ENCODE measurements around the gene MCU.
"Not testable (repeated sequence)": the region's sequence is repeated elsewhere in the genome, so short reads cannot be mapped to it uniquely, and the experiment has no call there.

MCU gene

DNA sequence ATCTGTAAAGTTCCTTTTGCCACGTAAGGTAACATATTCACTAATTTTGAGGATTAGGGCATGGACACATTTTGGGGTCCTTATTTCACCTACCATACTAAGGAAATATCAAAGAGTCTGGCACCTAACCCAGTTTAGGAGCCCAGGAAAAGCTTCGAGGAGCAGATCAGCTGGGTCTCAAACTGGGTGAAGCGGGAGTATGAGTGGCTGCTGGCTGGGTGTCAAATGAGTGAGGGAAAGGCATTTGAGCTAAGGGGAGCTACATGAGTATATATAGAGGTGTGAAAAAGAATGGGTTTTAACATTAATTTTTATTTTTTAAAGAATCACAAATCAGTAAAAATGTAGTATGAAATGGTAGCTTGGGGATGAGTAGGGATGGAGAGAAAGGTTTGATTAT, 71.3 kb downstream of the MCU start:
- no peak for DNase-seq

DNA sequence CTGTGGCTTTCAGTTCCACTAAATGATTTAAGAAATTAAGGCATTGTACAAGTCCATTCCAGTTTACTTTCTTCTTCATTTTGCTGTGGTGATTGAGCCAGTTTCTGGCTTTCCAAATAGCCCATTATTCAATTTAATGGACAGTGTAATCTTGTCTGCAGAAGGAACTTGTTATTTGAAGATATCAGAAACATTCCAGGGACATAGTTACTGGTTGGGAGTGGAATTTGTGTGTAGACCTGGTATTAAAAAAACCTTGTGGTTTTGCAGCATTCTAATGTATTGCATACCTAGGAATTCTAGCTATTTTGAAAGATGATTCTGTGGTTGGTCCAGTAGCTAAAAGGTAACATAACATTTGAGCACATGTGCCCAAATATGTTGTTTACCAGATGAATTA, 72.2 kb downstream of the MCU start:
- no peak for DNase-seq

DNA sequence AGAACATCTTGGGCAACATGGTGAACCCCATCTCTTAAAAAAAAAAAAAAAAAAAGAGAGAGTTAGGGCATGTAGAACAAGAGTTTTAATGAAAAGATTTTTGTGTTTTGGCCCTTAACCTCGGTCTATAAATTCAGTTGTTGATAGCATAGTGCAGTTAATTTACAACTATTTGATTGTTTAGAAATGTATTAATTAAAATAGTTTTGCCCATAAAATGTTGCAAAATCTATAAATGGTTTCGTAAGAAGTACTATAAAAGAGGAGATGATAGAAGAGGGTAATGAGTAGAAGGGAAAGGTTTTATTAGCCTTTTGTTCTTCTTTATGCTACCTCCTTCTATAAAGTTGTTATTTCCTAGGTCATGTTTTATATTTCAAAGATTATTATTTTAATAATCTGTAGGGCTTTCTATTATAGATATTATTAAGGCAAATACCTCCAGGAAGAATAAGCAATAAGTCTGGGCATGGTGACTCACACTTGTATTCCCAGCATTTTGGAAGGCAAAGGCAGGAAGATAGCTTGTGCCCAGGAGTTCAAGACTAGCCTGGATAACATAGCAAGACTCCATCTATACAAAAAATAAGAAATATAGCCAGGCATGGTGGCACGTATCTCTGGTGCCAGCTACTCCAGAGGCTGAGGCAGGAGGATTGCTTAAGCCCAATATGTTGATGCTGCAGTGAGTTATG, 73.3 kb downstream of the MCU start:
- no peak for DNase-seq

DNA sequence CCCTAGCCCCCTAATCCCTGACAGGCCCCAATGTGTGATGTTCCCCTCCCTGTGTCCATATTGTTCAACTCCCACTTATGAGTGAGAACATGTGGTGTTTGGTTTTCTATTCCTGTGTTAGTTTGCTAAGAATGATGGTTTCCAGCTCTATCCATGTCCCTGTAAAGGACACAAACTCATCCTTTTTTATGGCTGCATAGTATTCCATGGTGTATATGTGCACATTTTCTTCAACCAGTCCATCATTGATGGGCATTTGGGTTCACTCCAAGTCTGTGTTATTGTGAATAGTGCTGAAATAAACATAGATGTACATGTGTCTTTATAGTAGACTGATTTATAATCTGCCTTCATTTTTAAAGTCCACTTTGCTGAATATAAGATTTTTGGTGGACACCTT, 79.3 kb downstream of the MCU start:
- DNase-seq, result not testable (repeated sequence)

DNA sequence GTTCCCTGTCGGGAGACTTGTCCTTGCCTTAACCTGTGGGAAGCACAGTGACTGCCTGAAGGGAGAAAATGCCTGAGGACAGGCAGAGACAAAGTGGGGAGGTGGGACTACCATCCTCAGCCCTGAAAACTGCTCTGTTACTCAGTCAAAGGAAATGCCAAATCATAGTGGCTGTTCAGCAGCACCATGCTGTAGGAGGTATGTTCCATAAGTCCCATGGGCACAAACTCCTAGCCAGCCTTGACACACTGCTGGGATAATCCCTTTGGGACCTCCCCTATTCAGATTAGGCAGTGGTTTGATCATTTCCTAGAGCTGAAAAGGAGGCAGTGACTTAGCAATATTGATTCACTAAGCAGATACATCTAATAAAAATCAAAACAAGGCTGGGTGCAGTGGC, 80.1 kb downstream of the MCU start:
- no peak for DNase-seq

DNA sequence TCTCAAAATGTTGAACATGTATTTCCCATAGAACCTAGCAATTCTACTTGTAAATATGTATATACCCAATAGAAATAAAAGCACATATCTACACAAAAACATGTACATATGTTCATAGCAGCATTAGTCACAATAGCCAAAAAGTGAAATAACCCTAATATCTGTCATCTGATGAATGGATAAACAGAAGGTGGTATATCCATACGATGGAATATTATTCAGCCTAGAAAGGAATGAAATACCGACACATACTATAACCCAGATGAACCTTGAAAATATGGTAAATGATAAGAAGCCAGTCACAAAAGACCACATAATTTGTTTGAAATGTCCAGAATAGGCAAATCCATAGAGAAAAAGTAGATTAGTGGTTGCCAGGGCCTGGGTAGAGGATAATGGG, 87.9 kb downstream of the MCU start:
- DNase-seq, result no peak

DNA sequence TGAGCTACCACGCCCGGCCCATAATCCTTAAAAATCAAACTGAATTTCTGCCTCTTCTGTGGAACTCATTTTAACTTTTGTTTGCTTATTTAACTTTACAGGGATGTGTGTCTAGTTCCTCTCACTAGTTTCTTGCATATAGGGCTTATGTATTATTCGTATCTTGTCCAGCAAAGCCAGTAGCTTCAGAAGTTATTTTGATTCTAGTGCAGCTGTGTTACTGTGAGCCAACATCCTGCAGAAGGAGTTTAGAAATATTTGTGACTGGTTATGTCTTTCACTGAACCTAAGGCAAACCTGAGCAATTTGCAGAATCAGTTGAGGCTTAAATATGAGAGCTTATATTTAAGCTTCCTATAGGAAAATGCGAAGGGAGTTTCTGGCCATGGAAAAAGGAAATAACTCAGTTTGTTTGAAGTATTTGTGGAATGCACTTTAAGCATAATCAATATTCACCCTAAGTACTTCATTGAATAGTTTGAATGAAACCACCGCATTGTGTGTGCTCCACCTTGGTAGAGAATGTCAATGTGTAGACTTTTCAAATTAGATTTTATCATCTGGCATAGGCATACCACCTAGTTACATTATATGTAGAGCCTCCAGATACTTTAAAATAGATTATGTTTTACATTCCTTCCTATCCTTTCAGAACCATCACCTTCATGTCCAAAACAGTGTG, 90.8 kb downstream of the MCU start:
- no peak for DNase-seq

DNA sequence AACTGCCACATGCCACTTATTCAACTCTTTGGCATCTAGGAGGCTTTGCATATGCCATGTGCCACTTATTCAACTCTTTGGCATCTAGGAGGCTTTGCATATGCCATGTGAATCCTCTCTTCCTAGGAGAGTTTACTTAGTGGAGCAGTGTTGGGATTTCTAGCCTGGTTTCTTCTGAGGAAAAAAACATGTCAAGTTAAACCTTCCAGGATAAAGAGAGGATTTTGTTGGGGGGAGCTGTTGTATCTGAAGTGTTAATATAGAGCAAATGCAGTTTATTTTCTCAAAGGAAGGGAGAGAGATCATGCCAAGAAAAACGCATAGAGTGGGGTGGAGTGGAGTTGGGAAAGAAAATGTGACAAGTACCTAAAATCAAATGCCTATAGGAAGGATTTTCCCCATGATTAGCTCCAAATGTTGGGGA, 91.5 kb downstream of the MCU start:
- no peak for DNase-seq

DNA sequence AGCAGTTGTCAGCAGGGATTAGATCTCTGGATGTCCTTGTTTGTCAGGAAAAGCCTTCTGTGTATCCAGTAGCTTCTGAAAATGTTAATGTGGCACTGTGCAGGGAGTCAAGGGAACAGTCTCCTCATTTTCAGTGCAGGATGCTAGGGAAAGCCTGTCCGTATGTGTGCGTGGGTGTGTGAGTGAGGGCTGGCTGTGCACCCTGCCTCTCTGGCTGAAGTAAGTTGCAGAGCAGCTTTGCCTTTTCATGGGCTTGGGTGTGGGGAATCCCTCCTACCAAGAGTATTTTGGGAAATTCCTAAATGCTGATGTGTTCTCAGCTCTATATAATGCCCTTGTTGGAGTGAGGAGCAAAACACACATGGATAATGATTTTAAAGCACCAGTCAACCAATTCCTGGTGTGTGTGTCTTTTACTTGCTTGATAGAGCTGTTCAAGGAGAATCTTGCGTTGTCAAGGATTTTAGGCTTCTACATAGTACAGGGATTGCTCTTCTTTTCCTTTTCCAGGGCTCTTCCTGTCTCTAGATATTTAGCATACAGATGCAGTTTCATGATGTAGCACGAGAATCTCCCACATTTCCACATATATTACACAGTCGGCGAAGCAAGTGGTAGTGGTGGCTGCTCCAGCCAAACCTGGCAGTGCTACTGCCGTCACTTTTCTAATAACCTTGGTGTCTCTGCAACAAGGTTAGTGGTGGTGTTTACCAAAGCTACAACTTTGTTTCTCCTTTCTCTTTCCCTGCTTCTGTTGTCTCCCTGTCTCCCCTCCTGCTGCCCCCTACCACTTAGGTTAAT, 92.8 kb downstream of the MCU start:
- DNase-seq, result no peak

DNA sequence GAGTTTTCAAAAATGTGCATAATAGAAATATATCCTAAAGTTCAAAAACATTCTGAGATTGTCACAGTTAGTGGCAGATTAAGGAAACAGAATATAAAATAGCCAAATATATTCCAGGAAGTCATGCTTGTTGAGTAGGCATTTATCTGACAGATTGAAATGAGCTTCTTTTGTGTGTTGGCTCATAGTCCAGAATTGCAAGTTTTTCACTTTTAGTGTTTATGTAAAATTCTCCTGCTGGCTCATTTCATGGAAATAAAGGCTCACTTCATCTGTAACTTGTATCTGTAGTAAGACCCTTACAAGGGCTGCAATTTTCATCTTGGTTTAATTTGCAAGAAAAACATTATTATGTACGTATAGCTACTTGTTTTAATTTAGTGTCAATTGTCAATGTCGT, 93.5 kb downstream of the MCU start:
- no peak for DNase-seq

DNA sequence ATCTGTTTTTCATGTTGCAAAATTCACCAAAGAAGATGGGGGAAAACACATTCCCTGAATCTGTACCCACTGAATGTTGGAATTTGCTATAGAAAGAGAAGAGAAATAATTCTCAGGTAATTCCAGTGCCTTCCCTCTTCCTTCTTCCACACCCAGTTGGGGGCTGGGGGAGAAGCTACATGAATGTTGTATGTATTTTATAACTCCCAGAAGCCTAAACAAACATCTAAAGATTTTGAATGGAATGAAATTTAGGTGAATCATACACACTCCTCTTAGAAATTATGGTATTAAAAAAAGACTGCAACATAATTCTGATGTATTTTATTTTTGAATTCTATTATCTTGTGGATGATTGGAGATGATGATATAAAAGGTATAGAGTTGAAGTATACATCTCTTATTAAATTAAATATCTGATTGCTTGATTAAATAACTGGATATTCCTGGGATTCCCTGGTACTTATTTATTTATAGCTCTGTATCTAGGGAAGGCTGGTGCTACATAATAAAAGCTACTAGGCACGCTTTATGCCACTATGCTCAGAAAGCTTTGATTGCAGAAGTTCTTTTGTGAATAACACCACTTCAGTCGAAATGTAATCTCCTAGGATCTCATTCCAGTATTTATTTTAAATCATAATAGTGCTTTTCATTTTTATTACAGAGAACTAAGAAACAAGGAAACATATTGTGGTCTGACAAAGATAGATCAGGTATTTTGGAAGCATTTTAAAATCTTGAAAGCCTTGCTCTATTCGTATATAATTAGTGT, 98.5 kb downstream of the MCU start:
- DNase-seq, result no peak

DNA sequence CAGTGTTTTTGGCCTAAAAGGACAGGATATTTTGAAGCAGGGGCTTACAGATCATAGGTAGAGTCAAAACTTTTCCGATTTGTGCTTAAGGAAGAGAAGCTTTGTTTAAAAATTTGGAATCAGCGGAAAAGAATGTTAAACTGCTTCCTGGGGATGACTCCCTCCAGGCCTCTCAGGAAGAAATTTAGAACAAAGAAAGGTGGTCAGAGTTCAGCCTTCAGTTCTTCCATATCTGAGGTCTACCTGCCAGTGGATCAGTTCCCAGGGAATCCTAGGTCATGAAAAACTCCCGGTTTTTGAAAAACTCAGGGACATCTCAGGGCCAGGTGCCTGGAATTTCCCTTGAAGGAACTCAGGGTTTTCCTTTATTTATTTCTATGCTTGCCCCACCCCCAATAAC, 100.3 kb downstream of the MCU start:
- DNase-seq, result no peak

DNA sequence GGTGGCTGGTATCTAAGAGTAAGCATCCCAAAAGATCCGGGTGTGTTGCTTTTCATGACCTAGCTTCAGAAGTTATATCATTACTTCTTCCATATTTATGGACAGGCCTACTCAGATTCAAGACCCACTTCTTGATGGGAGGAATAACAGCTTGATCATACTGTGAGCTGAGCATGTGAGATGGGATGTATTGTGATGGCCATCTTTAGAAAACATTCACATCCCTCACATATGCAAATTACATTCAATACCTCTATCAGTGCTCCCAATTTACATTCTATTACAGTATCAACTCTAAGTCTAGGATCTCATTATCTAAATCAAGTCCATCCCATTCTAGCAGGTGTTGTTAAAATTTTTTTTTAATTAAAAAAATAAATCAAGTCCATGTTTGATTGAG, 101.8 kb downstream of the MCU start:
- no peak for DNase-seq

DNA sequence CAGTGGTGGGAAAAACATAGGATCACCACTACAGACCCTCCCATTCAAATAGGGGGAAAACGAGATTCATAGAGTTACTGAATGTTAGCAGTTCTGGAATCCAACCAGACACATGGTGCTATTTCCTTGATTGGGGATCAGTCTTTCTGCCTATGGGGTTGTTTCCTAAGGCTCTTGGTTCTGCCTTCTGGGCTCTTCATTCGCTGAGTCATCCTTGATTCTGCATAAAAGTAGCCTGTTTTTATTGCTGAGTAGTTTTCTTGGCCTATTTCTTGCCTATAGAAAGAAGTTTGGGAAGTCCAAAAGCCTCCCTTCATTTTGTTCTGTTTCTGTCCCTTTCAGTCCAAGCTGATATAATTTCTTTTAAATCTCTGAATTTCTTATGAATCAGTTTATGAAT, 102.3 kb downstream of the MCU start:
- no peak for DNase-seq

DNA sequence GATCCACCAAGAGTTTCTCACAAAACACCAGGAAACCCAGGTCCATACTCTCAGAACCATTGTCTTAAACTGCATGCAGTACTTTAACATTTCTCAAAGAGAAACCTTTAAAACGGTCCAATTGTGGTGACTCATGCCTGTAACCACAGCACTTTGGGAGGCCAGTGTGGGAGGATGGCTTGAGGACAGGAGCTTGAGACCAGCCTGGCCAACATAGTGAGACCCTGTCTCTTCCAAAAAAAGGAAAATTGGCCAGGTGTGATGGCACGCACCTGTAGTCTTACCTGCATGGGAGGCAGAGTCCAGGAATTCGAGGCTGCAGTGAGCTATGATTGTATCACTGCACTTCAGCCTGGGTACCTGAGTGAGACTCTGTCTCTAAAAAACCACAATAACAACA, 104.1 kb downstream of the MCU start:
- DNase-seq, result no peak

DNA sequence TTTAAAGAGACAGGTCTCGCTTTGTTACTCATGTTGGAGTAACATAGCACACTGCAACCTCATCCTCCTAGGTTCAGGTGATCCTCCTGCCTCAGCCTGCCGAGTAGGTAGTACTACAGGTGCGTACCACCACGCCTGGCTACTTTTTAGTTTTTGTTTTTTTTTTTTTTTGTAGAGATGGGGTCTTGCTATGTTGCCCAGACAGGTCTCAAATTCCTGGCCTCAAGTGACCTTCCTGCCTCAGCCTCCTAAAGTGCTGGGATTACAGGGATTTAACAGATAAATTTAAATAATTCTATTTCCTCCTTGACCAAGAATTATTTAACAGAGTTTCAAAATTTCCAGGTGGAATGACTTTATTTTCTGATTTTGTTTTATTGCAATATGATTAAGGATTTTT, 104.6 kb downstream of the MCU start:
- no peak for DNase-seq

DNA sequence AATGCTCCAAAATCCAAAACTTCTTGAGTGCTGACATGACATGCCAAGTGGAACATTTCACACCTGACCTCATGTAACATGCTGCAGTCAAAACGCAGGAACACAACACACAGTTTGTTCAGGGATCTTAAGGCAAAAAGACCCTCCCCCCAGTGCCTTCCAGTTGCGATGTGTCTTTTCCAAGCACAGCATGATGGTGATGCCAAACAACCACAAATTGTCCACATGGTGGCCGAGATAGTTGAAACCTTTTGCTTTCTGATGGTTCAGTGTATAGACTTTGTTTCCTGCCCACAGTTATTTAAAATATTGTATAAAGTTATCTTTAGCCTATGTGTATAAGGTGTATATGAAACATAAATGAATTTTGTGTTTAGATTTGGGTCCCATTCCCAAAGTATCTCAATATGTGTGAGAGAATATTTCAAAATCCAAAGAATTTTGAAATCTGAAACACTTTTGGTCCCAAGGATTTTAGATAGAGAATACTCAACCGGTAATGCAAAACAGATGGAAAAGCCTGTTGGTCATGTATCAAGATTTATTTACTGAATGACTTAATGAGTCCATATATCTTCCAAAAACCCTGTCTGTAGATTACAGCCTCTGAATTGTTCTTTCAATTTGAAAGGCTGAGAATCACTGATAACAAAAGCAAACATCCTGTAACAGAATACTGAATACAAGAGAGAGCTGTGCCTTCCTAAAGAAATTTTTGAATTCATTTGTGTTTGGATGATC, 108.2 kb downstream of the MCU start:
- DNase-seq, result peak in 1 of 2 experiments; percentile 47

DNA sequence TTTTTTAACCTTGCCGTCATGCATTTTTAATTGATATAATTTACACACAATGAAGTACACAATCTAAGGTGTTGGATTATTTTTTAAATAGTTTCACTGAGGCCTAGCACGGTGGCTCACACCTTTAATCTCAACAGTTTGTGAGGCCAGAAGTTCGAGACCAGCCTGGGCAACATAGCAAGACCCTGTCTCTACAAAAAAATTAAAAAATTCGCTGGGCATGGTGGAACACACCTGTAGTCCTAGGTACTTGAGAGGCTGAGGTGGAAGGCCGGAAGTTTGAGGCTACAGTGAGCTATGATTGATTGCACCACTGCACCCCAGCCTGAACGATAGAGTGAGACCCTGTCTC, 108.8 kb downstream of the MCU start:
- DNase-seq, result no peak

DNA sequence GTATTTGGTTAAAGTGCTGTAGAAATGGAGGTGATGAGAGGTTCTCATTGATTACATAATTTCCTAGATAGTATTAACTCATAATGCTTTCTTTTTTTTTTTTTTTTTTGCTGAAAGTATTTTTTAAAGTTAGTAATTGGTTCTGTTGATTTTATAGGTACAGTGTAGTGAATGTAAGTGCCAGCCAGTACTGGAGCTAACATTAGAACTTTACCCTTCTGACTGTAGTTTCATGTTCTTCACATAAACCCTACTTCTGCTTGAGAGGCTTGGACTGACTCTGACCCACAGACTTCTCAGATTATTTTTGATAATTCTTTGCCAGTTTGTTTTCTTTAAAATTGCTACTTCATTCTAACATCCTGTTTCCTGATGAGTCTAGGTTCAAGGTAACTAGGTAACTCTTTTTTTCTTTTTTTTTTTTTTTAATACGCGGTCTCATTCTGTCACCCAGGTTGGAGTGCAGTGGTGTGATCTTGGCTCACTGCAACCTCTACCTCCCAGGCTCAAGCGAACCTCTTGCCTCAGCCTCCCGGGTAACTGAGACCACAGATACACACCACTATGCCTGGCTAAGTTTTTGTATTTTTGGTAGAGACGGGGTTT, 109.4 kb downstream of the MCU start:
- no peak for DNase-seq

DNA sequence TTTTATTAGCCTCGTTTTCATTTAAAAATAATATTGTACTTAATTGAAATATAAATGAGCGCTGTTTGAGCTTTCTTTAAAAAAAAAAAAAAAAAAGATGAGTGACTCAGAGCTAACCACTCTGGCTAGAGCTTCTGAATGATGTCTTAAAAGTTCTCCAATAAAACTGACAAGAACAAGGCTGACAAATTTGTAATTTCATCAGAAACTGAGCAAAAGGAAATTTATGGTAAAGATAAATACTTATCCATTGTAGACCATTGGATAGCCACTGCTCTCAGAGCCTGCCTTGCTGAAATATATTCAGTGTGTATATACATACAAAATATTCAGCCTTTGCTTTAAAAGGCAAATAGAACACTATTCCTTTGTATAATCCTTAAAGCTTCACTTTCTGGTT, 110.4 kb downstream of the MCU start:
- no peak for DNase-seq

DNA sequence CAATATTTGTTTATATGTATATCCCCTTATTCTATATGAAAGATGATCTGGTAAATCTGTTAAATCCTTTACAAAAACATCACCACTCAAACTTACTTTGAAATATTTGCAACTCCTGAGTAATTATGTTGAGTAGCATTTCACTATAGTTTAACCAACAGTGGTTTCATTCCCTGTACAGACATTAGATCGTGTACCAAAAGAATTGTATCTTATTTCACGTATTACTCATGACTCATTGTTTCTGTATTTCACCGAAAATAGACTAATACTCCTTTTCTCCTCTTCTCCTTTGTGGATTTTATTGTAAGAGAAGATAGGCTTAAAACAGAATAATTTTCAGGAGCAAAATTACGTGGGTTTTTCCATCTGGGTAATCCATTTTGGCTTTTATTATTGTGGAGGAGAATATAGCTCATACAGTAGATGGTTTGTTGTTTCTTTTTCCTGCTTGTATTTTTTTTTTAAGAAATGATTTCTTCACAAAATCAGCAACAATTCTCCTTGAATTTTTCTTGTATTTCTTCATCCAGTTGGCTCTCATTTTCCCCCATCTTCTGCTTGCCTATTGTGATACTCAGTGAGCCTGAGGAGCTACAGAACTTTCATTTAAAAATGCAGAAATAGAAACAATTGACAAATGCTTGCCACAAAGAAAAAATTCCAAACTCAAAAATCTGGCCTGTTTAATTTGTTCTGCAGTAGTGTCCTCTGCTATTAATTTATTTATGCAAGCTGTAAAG, 111.0 kb downstream of the MCU start:
- DNase-seq, result no peak

DNA sequence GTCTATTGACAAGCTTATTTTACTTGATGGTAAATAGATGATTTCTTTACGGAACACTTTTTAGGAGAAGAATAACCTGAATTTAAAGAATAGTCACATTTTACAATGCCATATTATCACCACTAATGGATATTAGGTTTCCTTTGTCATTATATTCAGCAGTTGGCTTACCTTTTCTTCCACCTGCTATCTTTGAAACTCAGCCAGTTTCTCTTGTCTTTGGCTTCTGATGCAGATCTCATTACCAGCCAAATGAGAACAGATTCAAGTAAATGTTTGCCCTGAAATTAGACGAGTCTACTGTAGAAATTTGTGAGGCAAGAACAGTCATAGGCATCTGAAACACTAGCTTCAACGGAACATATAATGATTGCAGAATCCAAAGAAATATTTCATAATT, 116.1 kb downstream of the MCU start:
- DNase-seq, result peak; percentile 31 to 71
